HCT116 (cell line): Measurements from ENCODE around the gene FOXK1. TPM values are rescaled to one million over a fixed set of nuclear protein-coding genes. Genes with fewer than 3 reads are reported as not detected.

ENCODE experiments used
- ATAC-seq: fragments of 200-7000 bp; cut with Tn5 transposase; 2 replicates; pipeline ENCODE4 v1.9.1; 2020; ENCODE audit warnings: mild to moderate bottlenecking, moderate library complexity
- BruUV-seq: library from RNA; stranded (reverse); fragments of 400-500 nt; replicated peaks from 2 replicates; lab custom pipeline; 2021; lab: Mats Ljungman, UMichigan
- CTCF ChIA-PET: fragments of 300-600 bp; sonication (Branson Sonifier 250); formaldehyde crosslinking; loops from one replicate; lab custom pipeline; 2021; ENCODE audit warnings: antibody characterized with exemption; lab: Charles Lee
- POLR2A ChIA-PET: fragments of 300-600, 350-600 bp; sonication (Branson Sonifier 250); formaldehyde crosslinking; loops from one replicate; lab custom pipeline; 2021; ENCODE audit warnings: antibody characterized with exemption; lab: Charles Lee
- RAD21 ChIA-PET, 2 experiments: fragments of 300-600 bp; sonication (Branson Sonifier 250); formaldehyde crosslinking; loops; one replicate each; lab custom pipeline; 2023; ENCODE audit warnings: low total read pairs in 2 of 2; ENCODE audit not compliant: uncharacterized antibody in 2 of 2, unreplicated experiment in 2 of 2, low non-redundant PET in 1 of 2; lab: Charles Lee
- DNase-seq: peaks from one replicate; pipeline ENCODE4 v3.0.0-alpha.2; 2010; ENCODE audit warnings: low read depth, low spot score
- H2AFZ ChIP-seq: fragments of 200-600 bp; shearing (Covaris generic), sonication (generic); 2 replicates; pipeline ENCODE4 v1.6.1; 2017; ENCODE audit warnings: low read depth, mixed run types, mixed read lengths, antibody characterized with exemption, low read length; ENCODE audit not compliant: poor library complexity, severe bottlenecking
- H3K27ac ChIP-seq: 2 replicates; pipeline ENCODE4 v1.5.1; 2012; ENCODE audit warnings: low read depth, low read length
- H3K27me3 ChIP-seq: fragments of 200-600 bp; sonication (generic); 2 replicates; pipeline ENCODE4 v1.6.1; 2016; ENCODE audit warnings: mixed run types, low read length, mixed read lengths; ENCODE audit not compliant: insufficient read depth
- H3K36me3 ChIP-seq, 2 experiments: fragments of 200-500 bp in 1 of 2; fragments of 200-600 bp in 1 of 2; sonication (Bioruptor generic) in 1 of 2; sonication (generic) in 1 of 2; 2 replicates each; pipeline versions ENCODE4 v1.5.1 to v1.6.1; 2014 to 2016; ENCODE audit warnings: low read length in 2 of 2, inconsistent platforms in 1 of 2, mixed read lengths in 1 of 2, mixed run types in 1 of 2; ENCODE audit not compliant: insufficient read depth in 2 of 2, control insufficient read depth in 1 of 2
- H3K4me1 ChIP-seq, 2 experiments: fragments of 200-600 bp in 1 of 2; sonication (generic) in 1 of 2; 2 replicates each; pipeline versions ENCODE4 v1.5.1 to v1.6.1; 2012 to 2017; ENCODE audit warnings: low read length in 2 of 2, inconsistent platforms in 1 of 2, mild to moderate bottlenecking in 1 of 2, mixed read lengths in 1 of 2, mixed run types in 1 of 2, moderate library complexity in 1 of 2; ENCODE audit not compliant: insufficient read depth in 2 of 2, control insufficient read depth in 1 of 2
- H3K4me2 ChIP-seq: fragments of 200-600 bp; sonication (generic); 2 replicates; pipeline ENCODE4 v1.6.1; 2017; ENCODE audit warnings: mixed run types, low read length, mixed read lengths
- H3K4me3 ChIP-seq, 2 experiments: fragments of 200-600 bp in 1 of 2; sonication (generic) in 1 of 2; replicated peaks in 1 of 2; 2 replicates each; pipeline ENCODE4 v1.5.1; 2011 to 2016; ENCODE audit warnings: low read length in 2 of 2, control low read depth in 1 of 2, low read depth in 1 of 2, mild to moderate bottlenecking in 1 of 2, mixed read lengths in 1 of 2, mixed run types in 1 of 2
- H3K79me2 ChIP-seq: fragments of 200-600 bp; sonication (generic); 2 replicates; pipeline ENCODE4 v1.6.1; 2017; ENCODE audit warnings: mild to moderate bottlenecking, mixed run types, low read length, moderate library complexity, mixed read lengths; ENCODE audit not compliant: insufficient read depth
- H3K9ac ChIP-seq: fragments of 200-600 bp; sonication (generic); 2 replicates; pipeline ENCODE4 v1.6.1; 2016; ENCODE audit warnings: low read length, mixed read lengths
- H3K9me2 ChIP-seq: fragments of 200-600 bp; sonication (generic), shearing (Covaris generic); 2 replicates; pipeline ENCODE4 v1.6.1; 2017; ENCODE audit warnings: mixed run types, mild to moderate bottlenecking, moderate library complexity; ENCODE audit not compliant: insufficient read depth
- H3K9me3 ChIP-seq, 2 experiments: fragments of 200-500 bp in 1 of 2; fragments of 200-600 bp in 1 of 2; sonication (Bioruptor generic) in 1 of 2; sonication (generic) in 1 of 2; 2 replicates each; pipeline ENCODE4 v1.6.1; 2014 to 2017; ENCODE audit warnings: low read length in 2 of 2, mixed read lengths in 2 of 2, inconsistent platforms in 1 of 2, low read depth in 1 of 2, mild to moderate bottlenecking in 1 of 2, mixed run types in 1 of 2, moderate library complexity in 1 of 2; ENCODE audit not compliant: control insufficient read depth in 1 of 2, insufficient read depth in 1 of 2
- H4K20me1 ChIP-seq: fragments of 200-600 bp; sonication (generic), shearing (Covaris generic); 2 replicates; pipeline ENCODE4 v1.6.1; 2017; ENCODE audit warnings: mixed run types, mild to moderate bottlenecking, moderate library complexity; ENCODE audit not compliant: insufficient read depth
- CBX3 ChIP-seq: IDR thresholded peaks from 2 replicates; pipeline ENCODE4 v1.6.1; 2012; ENCODE audit warnings: low read depth
- CTCF ChIP-seq, 3 experiments: fragments of 200-600 bp in 1 of 3; sonication (generic) in 1 of 3; IDR thresholded peaks in 2 of 3; conservative IDR thresholded peaks in 1 of 3; 2 replicates each; pipeline ENCODE4 v1.5.1; 2012 to 2017; ENCODE audit warnings: low read depth in 2 of 3, low read length in 2 of 3, antibody characterized with exemption in 1 of 3, borderline replicate concordance in 1 of 3, control low read depth in 1 of 3, mild to moderate bottlenecking in 1 of 3, mixed read lengths in 1 of 3, mixed run types in 1 of 3, moderate library complexity in 1 of 3; ENCODE audit not compliant: insufficient read depth in 1 of 3
- EGR1 ChIP-seq: IDR thresholded peaks from 2 replicates; pipeline ENCODE4 v1.6.1; 2012; ENCODE audit warnings: low read depth
- ELF1 ChIP-seq: IDR thresholded peaks from 2 replicates; pipeline ENCODE4 v1.6.1; 2012; ENCODE audit warnings: low read depth, borderline replicate concordance
- EZH2phosphoT487 ChIP-seq: fragments of 200-600 bp; IDR thresholded peaks from 2 replicates; pipeline ENCODE4 v1.6.1; 2018; ENCODE audit warnings: antibody characterized with exemption, borderline replicate concordance
- FOSL1 ChIP-seq: IDR thresholded peaks from 2 replicates; pipeline ENCODE4 v1.6.1; 2012; ENCODE audit warnings: low read depth
- POLR2AphosphoS5 ChIP-seq: IDR thresholded peaks from 2 replicates; pipeline ENCODE4 v1.6.1; 2011; ENCODE audit warnings: mild to moderate bottlenecking, low read depth, low read length, moderate library complexity
- RAD21 ChIP-seq: IDR thresholded peaks from 2 replicates; pipeline ENCODE4 v1.6.1; 2012; ENCODE audit warnings: low read depth, mild to moderate bottlenecking
- REST ChIP-seq: IDR thresholded peaks from 2 replicates; pipeline ENCODE4 v1.6.1; 2012; ENCODE audit warnings: low read depth
- SIN3A ChIP-seq: IDR thresholded peaks from 2 replicates; pipeline ENCODE4 v1.6.1; 2012; ENCODE audit warnings: low read depth
- YY1 ChIP-seq: IDR thresholded peaks from 2 replicates; pipeline ENCODE4 v1.6.1; 2011; ENCODE audit warnings: low read length, low read depth, moderate library complexity, mild to moderate bottlenecking; ENCODE audit not compliant: insufficient replicate concordance; ENCODE audit errors: extremely low read depth
- ZNF274 ChIP-seq: fragments of 200-500 bp; sonication (Bioruptor generic); IDR thresholded peaks from 2 replicates; pipeline ENCODE4 v1.6.1; 2014; ENCODE audit warnings: mild to moderate bottlenecking, low read depth, low read length, inconsistent platforms
- intact Hi-C: fragments of 100-400 bp; cut with micrococcal nuclease; formaldehyde crosslinking; loops from 2 replicates; pipeline ENCODE4 v1.10.0; 2022
- total RNA-seq: library from RNA; stranded (reverse); gene quantifications from one replicate; pipeline ENCODE4 v1.2.1, GENCODE V29; 2021; ENCODE audit not compliant: unreplicated experiment
- TF ChIP-seq, protein P1 (sequence below): IDR thresholded peaks from 2 replicates; pipeline ENCODE4 v1.6.1; 2011; ENCODE audit warnings: mild to moderate bottlenecking, low read length, moderate library complexity; ENCODE audit not compliant: insufficient replicate concordance; ENCODE audit errors: extremely low read depth

The FOXK1 gene
- total RNA-seq, 1 experiment from 2014 or later, result 60.5 TPM

GRCh38 chr7:4742051-4742573, 60.0 kb downstream of the FOXK1 start (continued):
- TF ChIP-seq, protein P1, sequence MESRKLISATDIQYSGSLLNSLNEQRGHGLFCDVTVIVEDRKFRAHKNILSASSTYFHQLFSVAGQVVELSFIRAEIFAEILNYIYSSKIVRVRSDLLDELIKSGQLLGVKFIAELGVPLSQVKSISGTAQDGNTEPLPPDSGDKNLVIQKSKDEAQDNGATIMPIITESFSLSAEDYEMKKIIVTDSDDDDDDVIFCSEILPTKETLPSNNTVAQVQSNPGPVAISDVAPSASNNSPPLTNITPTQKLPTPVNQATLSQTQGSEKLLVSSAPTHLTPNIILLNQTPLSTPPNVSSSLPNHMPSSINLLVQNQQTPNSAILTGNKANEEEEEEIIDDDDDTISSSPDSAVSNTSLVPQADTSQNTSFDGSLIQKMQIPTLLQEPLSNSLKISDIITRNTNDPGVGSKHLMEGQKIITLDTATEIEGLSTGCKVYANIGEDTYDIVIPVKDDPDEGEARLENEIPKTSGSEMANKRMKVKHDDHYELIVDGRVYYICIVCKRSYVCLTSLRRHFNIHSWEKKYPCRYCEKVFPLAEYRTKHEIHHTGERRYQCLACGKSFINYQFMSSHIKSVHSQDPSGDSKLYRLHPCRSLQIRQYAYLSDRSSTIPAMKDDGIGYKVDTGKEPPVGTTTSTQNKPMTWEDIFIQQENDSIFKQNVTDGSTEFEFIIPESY, result no peak
- no peak for TF ChIP-seq SIN3A
- TF ChIP-seq CTCF (IDR thresholded peaks at IDR 0.05 in 2 of 3, conservative IDR thresholded peaks at IDR 0.05 in 1 of 3; ENCODE audit: borderline replicate concordance in 1 of 3, insufficient read depth in 1 of 3, low read depth in 2 of 3, low read length in 2 of 3), result no peak
- TF ChIP-seq EGR1, result no peak
- TF ChIP-seq FOSL1, result no peak

DNA sequence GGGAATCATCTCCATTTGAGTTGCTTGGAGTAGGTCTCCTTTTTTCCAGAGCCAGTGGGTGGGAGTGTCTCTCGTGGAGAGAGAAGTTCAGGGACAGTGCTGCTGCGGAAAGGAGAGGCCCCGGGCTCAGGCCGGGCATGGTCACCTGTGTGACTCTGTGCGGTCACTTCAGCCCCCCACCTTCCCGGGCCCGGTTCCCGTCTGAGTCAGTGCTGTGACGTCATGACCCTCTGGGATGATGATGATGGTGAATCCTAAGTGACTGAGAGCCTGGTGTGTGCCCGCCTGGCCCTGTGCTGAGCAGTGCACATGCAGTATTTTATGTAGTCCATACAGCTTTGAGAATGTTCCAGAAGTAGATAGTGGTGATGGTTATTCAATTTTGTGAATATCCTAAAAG, 60.8 kb downstream of the FOXK1 start:
- peaks cover 87% of the 10 kb centered on the region for H3K79me2 ChIP-seq
- no peak for TF ChIP-seq EZH2phosphoT487
- TF ChIP-seq CTCF (IDR thresholded peaks at IDR 0.05 in 2 of 3, conservative IDR thresholded peaks at IDR 0.05 in 1 of 3; ENCODE audit: borderline replicate concordance in 1 of 3, insufficient read depth in 1 of 3, low read depth in 2 of 3, low read length in 2 of 3), result no peak
- no peak for TF ChIP-seq REST
- no peak for TF ChIP-seq YY1
- no peak for TF ChIP-seq CBX3
- no peak for TF ChIP-seq POLR2AphosphoS5
- TF ChIP-seq RAD21, result no peak
- TF ChIP-seq ELF1, result no peak
- TF ChIP-seq EGR1, result no peak
- no peak for TF ChIP-seq ZNF274

More for the DNA sequence above, 60.8 kb downstream of the FOXK1 start:
- no peak overlapping the region for H2AFZ ChIP-seq
- no peak overlapping the region for H3K4me2 ChIP-seq
- peaks cover 4 to 14% of the 10 kb centered on the region in 2 experiments; a peak in 2 of 4 replicates for H3K36me3 ChIP-seq
- no peak overlapping the region for H3K4me3 ChIP-seq
- no peak overlapping the region for H3K9ac ChIP-seq
- DNase-seq, result no peak
- ChIA-PET CTCF (no interaction called here), RAD21 (no interaction called here), POLR2A (no interaction called here)
- peaks cover 6% of the 10 kb centered on the region; the same call in 1 of the 2 replicates for H4K20me1 ChIP-seq
- no peaks in the 10 kb centered on the region for H3K27me3 ChIP-seq
- no peaks in the 10 kb centered on the region for H3K9me3 ChIP-seq
- no peak overlapping the region for H3K27ac ChIP-seq
- no peak for ATAC-seq
- no peaks in the 10 kb centered on the region for H3K9me2 ChIP-seq
- intact Hi-C loops, result no loop called here
- H3K4me1 ChIP-seq, result peaks cover 34 to 50% of the 10 kb centered on the region in 2 experiments
- TSS peak; percentile 10 for BruUV-seq
